Heart left ventricle (tissue), 16 donors: ENCODE data around the gene AKNA. TPM values are rescaled to one million over a fixed set of nuclear protein-coding genes. Genes with fewer than 3 reads are reported as not detected.
A peak's percentile ranks its signal among the peaks of the same experiment; 100 is the strongest.

ENCODE experiments used
- ATAC-seq, 4 donors: fragments of 200-7000 bp; cut with Tn5 transposase; one replicate each; pipeline ENCODE4 v1.9.1; 2020 to 2022; ENCODE audit warnings: moderate library complexity in 4 of 4, mild to moderate bottlenecking in 3 of 4, moderate number of reproducible peaks in 1 of 4
- DNase-seq, 5 donors: peaks; one replicate each; pipeline ENCODE4 v3.0.0-alpha.2; 2020
- H3K27ac ChIP-seq, 12 donors: fragments of 200-600 bp; sonication (generic) in 4 of 12; one replicate each; pipeline versions ENCODE4 v1.5.0 to v1.8.0; 2016 to 2022; ENCODE audit warnings: mild to moderate bottlenecking in 2 of 12
- H3K27me3 ChIP-seq, 9 donors: fragments of 200-600 bp; sonication (generic) in 2 of 9; one replicate each; pipeline versions ENCODE4 v1.5.1 to v1.8.0; 2016 to 2022; ENCODE audit warnings: mild to moderate bottlenecking in 3 of 9
- H3K36me3 ChIP-seq, 9 donors: fragments of 200-600 bp; sonication (generic) in 2 of 9; one replicate each; pipeline versions ENCODE4 v1.5.0 to v1.8.0; 2018 to 2022; ENCODE audit warnings: mild to moderate bottlenecking in 2 of 9
- H3K4me1 ChIP-seq, 12 donors: fragments of 200-600 bp; sonication (generic) in 4 of 12; one replicate each; pipeline versions ENCODE4 v1.5.0 to v1.8.0; 2016 to 2022; ENCODE audit warnings: mild to moderate bottlenecking in 3 of 12
- H3K4me3 ChIP-seq, 12 donors: fragments of 200-600 bp; sonication (generic) in 4 of 12; one replicate each; pipeline versions ENCODE4 v1.5.0 to v1.8.0; 2017 to 2022; ENCODE audit warnings: mild to moderate bottlenecking in 9 of 12, moderate library complexity in 4 of 12
- H3K9me3 ChIP-seq, 12 donors: fragments of 200-600 bp; sonication (generic) in 4 of 12; one replicate each; pipeline versions ENCODE4 v1.5.0 to v1.8.0; 2016 to 2022; ENCODE audit warnings: mild to moderate bottlenecking in 1 of 12
- CTCF ChIP-seq, 12 donors: fragments of 200-600 bp; sonication (generic) in 4 of 12; IDR thresholded peaks; one replicate each; pipeline versions ENCODE4 v1.5.0 to v1.8.0; 2018 to 2022; ENCODE audit warnings: antibody characterized with exemption in 12 of 12, mild to moderate bottlenecking in 5 of 12
- POLR2A ChIP-seq, 2 donors: fragments of 450-650 bp; IDR thresholded peaks; one replicate each; pipeline ENCODE4 v1.6.1; 2017; ENCODE audit warnings: antibody characterized with exemption in 2 of 2, mild to moderate bottlenecking in 2 of 2, moderate library complexity in 2 of 2
- WGBS, 4 donors: extraction: QIAGEN DNeasy Blood & Tissue Kit in 2 of 4; methylation state at CpG; one replicate each; pipeline versions ENCODE4 v1.1.5 to v1.1.7; 2013 to 2018; 5-methylcytosine and 5-hydroxymethylcytosine counted together
- intact Hi-C, 10 donors: fragments of 100-400 bp; cut with DNase I; formaldehyde crosslinking; loops; one replicate each; pipeline versions ENCODE4 v1.11.1 to v1.14.2; 2022
- polyA plus RNA-seq, 2 donors: library from polyadenylated mRNA; stranded (reverse); fragments of 200-250 nt; gene quantifications; one replicate each; pipeline ENCODE4 v1.2.3, GENCODE V29; 2013
- total RNA-seq, 9 donors: library from RNA; depleted of rRNA in 2 of 9; stranded (reverse); fragments of >200 nt in 2 of 9; fragmentation: NEBNext Ultra II Directional in 3 of 9; extraction: Animal tissue kit (Norgen Biotek cat#: 25700) in 3 of 9; gene quantifications; one replicate each; pipeline versions ENCODE4 v1.1.0 to v1.2.4, GENCODE V29; 2016 to 2023
- donor health status: ischemic (EF 13 %, LVEDD 7.1; RV severe dilation, severe dysfunction).
- donor health status: healthy with polysubstance abuse.
- donor health status: DM: no; HTN: yes; CAD: no.
- donor health status: DM: no; HTN: no; CAD: no.
- donor health status: ischemic (EF 25% LVEDD 6.9; RV normal size, moderate dysfunction).
- donor health status: ischemic (EF 25% LVEDD 5.7; RV mildly dilated, moderate dysfunction).
- donor health status: healthy.
- donor health status: DM: yes; HTN: yes; CAD: no.
- donor health status: ischemic (EF 35%, LVEDD 5.7; RV mildly dilated, moderate dysfunction).
- donor health status: nonischemic (EF 11% LVEDD 7.7; RV severe dilation, severe dysfunction).
- donor health status: DM: yes; HTN: yes; CAD: no.
- donor health status: PGD.
- donor health status: ischemic (EF 29% LVEDD 5.4; RV normal size, mild dysfunction).
- donor health status: nonischemic (EF 23%, LVEDD 6.1; RV moderate dilation, normal function).

The AKNA gene
- total and polyA plus RNA-seq, 11 donors: 2.5 to 30.8 (median 4.4) TPM

- intact Hi-C loops: no loop called here
- DNase-seq: peak in 1 of 5 donors; percentile 43
Measured at GRCh38 chr9:114341991-114342390, 45.8 kb downstream of the AKNA start.

GRCh38 chr9:114341152-114341830 lies 46.5 kb downstream of the AKNA start:
- Histone ChIP-seq H3K9me3 (no peaks in the 10 kb centered on the region), H3K36me3 (peaks cover 0 to 100% (median 93%) of the 10 kb centered on the region in 9 donors), H3K4me3 (no peak overlapping the region), H3K4me1 (peaks cover 0 to 8% (median 0%) of the 10 kb centered on the region in 12 donors), H3K27me3 (no peaks in the 10 kb centered on the region), H3K27ac (peak overlapping the region in 1 of 12 donors; percentile 61)
- TF ChIP-seq CTCF (IDR thresholded peaks at IDR 0.05): no peak
- no peak for TF ChIP-seq POLR2A (IDR thresholded peaks at IDR 0.05)
- intact Hi-C loops: no loop called here
- DNase-seq: peak in 1 of 5 donors; percentile 52
- no peak for ATAC-seq
- WGBS, 4 donors: 89 to 91% (median 89%) methylated on average over 12 of the region's 12 CpGs

More at GRCh38 chr9:114341991-114342390, 45.8 kb downstream of the AKNA start:
- WGBS, 4 donors: 86 to 92% (median 88%) methylated on average over 4 of the region's 4 CpGs
- no peak overlapping the region for H3K4me3 ChIP-seq
- peaks cover 0 to 100% (median 95%) of the 10 kb centered on the region in 9 donors for H3K36me3 ChIP-seq
- H3K27ac ChIP-seq: no peak overlapping the region
- TF ChIP-seq CTCF (IDR thresholded peaks at IDR 0.05) (no peak), POLR2A (IDR thresholded peaks at IDR 0.05) (no peak)
- no peaks in the 10 kb centered on the region for H3K9me3 ChIP-seq
- peaks cover 0 to 8% (median 0%) of the 10 kb centered on the region in 12 donors for H3K4me1 ChIP-seq
- no peaks in the 10 kb centered on the region for H3K27me3 ChIP-seq
- ATAC-seq: no peak

GRCh38 chr9:114339130-114339908 lies 48.5 kb downstream of the AKNA start:
- TF ChIP-seq CTCF (IDR thresholded peaks at IDR 0.05) (peak; percentile 53 to 75 (median 66)), POLR2A (IDR thresholded peaks at IDR 0.05) (no peak)
- intact Hi-C loops: no loop called here
- DNase-seq (peak in 3 of 5 donors; percentile 29 to 72 (median 55)), ATAC-seq (peak in 3 of 4 donors; percentile 54 to 59 (median 58))
- Histone ChIP-seq H3K27ac (no peak overlapping the region), H3K4me3 (no peak overlapping the region), H3K4me1 (peaks cover 0 to 8% (median 0%) of the 10 kb centered on the region in 12 donors), H3K27me3 (no peaks in the 10 kb centered on the region), H3K9me3 (no peaks in the 10 kb centered on the region), H3K36me3 (peaks cover 0 to 90% (median 73%) of the 10 kb centered on the region in 9 donors)
- 83 to 86% (median 85%) methylated on average over 15 to 16 of the region's 16 CpGs for WGBS, 4 donors

- Histone ChIP-seq H3K4me3 (no peak overlapping the region), H3K36me3 (peaks cover 0 to 79% (median 62%) of the 10 kb centered on the region in 9 donors), H3K4me1 (peaks cover 0 to 8% (median 0%) of the 10 kb centered on the region in 12 donors), H3K27ac (no peak overlapping the region), H3K9me3 (no peaks in the 10 kb centered on the region), H3K27me3 (no peaks in the 10 kb centered on the region)
- WGBS, 4 donors: 89 to 94% (median 92%) methylated on average over 2 of the region's 2 CpGs
- ATAC-seq: no peak
- TF ChIP-seq POLR2A (IDR thresholded peaks at IDR 0.05): no peak
- no peak for TF ChIP-seq CTCF (IDR thresholded peaks at IDR 0.05)
- intact Hi-C loops: no loop called here
- DNase-seq: no peak
Measured at GRCh38 chr9:114338187-114338586, 49.6 kb downstream of the AKNA start.
